CD4-positive, alpha-beta T cell (primary cell): Measurements from ENCODE around the gene DHX57. TPM values are rescaled to one million over a fixed set of nuclear protein-coding genes. Genes with fewer than 3 reads are reported as not detected.

ENCODE experiments used
- ATAC-seq: fragments of 200-7000 bp; cut with Tn5 transposase; one replicate; pipeline ENCODE4 v1.10.0; 2022; ENCODE audit warnings: mild to moderate bottlenecking; ENCODE audit not compliant: poor library complexity
- CTCF ChIA-PET: fragments of 350-600 bp; sonication (Branson Sonifier 250); formaldehyde crosslinking; loops from one replicate; lab custom pipeline; 2021; ENCODE audit warnings: antibody characterized with exemption, inconsistent platforms; lab: Charles Lee
- POLR2A ChIA-PET: fragments of 350-600 bp; sonication (Branson Sonifier 250); formaldehyde crosslinking; loops from one replicate; lab custom pipeline; 2021; ENCODE audit warnings: antibody characterized with exemption, inconsistent platforms; lab: Charles Lee
- DNase-seq, 14 experiments: peaks; one replicate each; pipeline ENCODE4 v3.0.0-alpha.2; 2013 to 2020; ENCODE audit warnings: mixed read lengths in 2 of 14
- H3K27ac ChIP-seq, 2 donors: one replicate each; pipeline versions ENCODE4 v1.5.1 to v1.7.0; 2013; ENCODE audit warnings: low read length in 2 of 2, low read depth in 1 of 2, mild to moderate bottlenecking in 1 of 2
- H3K27me3 ChIP-seq, 2 experiments: 1 replicate in 1 of 2; 2 replicates in 1 of 2; pipeline versions ENCODE4 v1.6.1 to v1.7.0; 2013; ENCODE audit warnings: low read length in 2 of 2, control low read depth in 1 of 2, mild to moderate bottlenecking in 1 of 2, moderate library complexity in 1 of 2; ENCODE audit not compliant: insufficient read depth in 2 of 2, control insufficient read depth in 1 of 2
- H3K36me3 ChIP-seq: one replicate; pipeline ENCODE4 v1.6.1; 2013; ENCODE audit warnings: low read length, control low read depth; ENCODE audit not compliant: insufficient read depth
- H3K4me1 ChIP-seq: one replicate; pipeline ENCODE4 v1.6.1; 2013; ENCODE audit warnings: low read length, control low read depth; ENCODE audit not compliant: insufficient read depth
- H3K4me3 ChIP-seq: one replicate; pipeline ENCODE4 v1.5.1; 2013; ENCODE audit warnings: mild to moderate bottlenecking, low read length, moderate library complexity
- H3K9me3 ChIP-seq, 2 experiments: 1 replicate in 1 of 2; 2 replicates in 1 of 2; pipeline versions ENCODE4 v1.6.1 to v1.7.0; 2013; ENCODE audit warnings: low read length in 2 of 2, mild to moderate bottlenecking in 2 of 2, control low read depth in 1 of 2, moderate library complexity in 1 of 2; ENCODE audit not compliant: control insufficient read depth in 1 of 2, insufficient read depth in 1 of 2
- H3K27ac Mint-ChIP-seq: one replicate; pipeline ENCODE4 v1.8.0; 2020; ENCODE audit warnings: mixed read lengths
- H3K27me3 Mint-ChIP-seq: one replicate; pipeline ENCODE4 v1.8.0; 2021; ENCODE audit warnings: mixed read lengths
- H3K36me3 Mint-ChIP-seq: one replicate; pipeline ENCODE4 v1.8.0; 2021; ENCODE audit warnings: low read depth, mixed read lengths
- H3K4me1 Mint-ChIP-seq: one replicate; pipeline ENCODE4 v1.8.0; 2021; ENCODE audit warnings: low read depth, mixed read lengths
- H3K4me3 Mint-ChIP-seq: one replicate; pipeline ENCODE4 v1.8.0; 2020; ENCODE audit warnings: mild to moderate bottlenecking, mixed read lengths
- H3K9me3 Mint-ChIP-seq: one replicate; pipeline ENCODE4 v1.8.0; 2020; ENCODE audit warnings: mixed read lengths
- intact Hi-C, 2 experiments: fragments of 100-400 bp; cut with DNase I in 1 of 2; cut with micrococcal nuclease in 1 of 2; formaldehyde crosslinking; loops; one replicate each; pipeline versions ENCODE4 v1.15.1 to v1.9.0; 2023 to 2025; cut with DNase I, micrococcal nuclease
- total RNA-seq, 174 experiments: library from RNA in 2 of 174; stranded (reverse) in 2 of 174; gene quantifications; one replicate each; pipeline ENCODE4 v1.2.3 and lab custom pipeline; 2021 to 2026
- TF ChIP-seq, protein P1 (sequence below): fragments of 200-600 bp; IDR thresholded peaks from one replicate; pipeline ENCODE4 v1.8.0; 2022; ENCODE audit warnings: antibody characterized with exemption, mild to moderate bottlenecking

Gene DHX57
- total RNA-seq, 2 experiments from 2014 or later = 13.9 to 14.1 TPM

DNA sequence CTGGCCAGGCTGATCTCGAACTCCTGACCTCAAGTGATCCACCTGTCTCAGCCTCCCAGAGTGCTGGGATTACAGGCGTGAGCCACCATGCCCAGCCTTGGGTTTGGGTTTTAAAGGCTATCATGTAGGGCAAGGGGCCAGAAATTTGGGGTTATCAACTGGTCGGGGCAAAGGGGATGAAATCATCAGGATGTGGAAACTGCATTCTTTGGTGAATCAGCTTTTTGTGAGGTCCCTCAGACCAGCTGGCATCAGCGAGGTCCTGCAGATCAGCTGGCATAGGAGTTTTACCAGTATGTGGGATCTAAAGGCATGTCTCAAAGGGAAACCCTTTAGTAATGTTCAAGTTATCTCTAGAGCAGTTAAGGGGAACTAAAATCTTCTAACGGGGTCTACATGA, 104.1 kb downstream of the DHX57 start:
- Histone ChIP-seq H3K36me3 (no peaks in the 10 kb centered on the region), H3K4me1 (no peaks in the 10 kb centered on the region), H3K27ac (no peak overlapping the region), H3K27me3 (no peaks in the 10 kb centered on the region), H3K9me3 (no peaks in the 10 kb centered on the region), H3K4me3 (no peak overlapping the region)
- DNase-seq (no peak), ATAC-seq (no peak)
- no peaks in the 10 kb centered on the region for H3K4me1 Mint-ChIP-seq
- no peaks in the 10 kb centered on the region for H3K36me3 Mint-ChIP-seq
- H3K27ac Mint-ChIP-seq = no peak overlapping the region
- H3K9me3 Mint-ChIP-seq = no peaks in the 10 kb centered on the region
- H3K27me3 Mint-ChIP-seq = peaks cover 16% of the 10 kb centered on the region
- TF ChIP-seq, protein P1, sequence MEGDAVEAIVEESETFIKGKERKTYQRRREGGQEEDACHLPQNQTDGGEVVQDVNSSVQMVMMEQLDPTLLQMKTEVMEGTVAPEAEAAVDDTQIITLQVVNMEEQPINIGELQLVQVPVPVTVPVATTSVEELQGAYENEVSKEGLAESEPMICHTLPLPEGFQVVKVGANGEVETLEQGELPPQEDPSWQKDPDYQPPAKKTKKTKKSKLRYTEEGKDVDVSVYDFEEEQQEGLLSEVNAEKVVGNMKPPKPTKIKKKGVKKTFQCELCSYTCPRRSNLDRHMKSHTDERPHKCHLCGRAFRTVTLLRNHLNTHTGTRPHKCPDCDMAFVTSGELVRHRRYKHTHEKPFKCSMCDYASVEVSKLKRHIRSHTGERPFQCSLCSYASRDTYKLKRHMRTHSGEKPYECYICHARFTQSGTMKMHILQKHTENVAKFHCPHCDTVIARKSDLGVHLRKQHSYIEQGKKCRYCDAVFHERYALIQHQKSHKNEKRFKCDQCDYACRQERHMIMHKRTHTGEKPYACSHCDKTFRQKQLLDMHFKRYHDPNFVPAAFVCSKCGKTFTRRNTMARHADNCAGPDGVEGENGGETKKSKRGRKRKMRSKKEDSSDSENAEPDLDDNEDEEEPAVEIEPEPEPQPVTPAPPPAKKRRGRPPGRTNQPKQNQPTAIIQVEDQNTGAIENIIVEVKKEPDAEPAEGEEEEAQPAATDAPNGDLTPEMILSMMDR = no peak
- POLR2A ChIA-PET = no interaction called here
- CTCF ChIA-PET = no interaction called here
- intact Hi-C loops = loop anchor here in 1 of 2 experiments (10.0 kb wide), 2 partner anchors 353 to 1807 kb away; partner anchors contain the start of genes SOS1 and STRN
- no peak overlapping the region for H3K4me3 Mint-ChIP-seq

DNA sequence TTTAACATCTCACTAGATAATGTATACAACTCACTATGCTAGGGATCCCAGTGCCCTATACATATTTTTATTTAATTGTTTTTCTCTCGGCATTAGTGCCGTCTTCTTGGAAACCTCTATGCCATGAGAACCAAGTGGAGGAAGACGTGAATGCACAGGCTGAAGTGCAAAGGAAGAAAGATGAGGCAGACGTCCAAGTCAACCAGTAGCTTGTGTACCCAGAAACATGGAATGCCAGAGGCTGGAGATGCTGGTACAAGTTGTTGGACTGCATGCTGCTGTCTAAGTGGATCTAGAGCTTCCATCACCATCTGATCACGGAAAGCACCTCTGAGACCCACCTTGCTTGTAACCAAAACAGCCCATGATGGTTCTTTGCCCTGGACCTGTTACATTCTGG, 110.2 kb downstream of the DHX57 start:
- CTCF ChIA-PET = no interaction called here
- POLR2A ChIA-PET = no interaction called here
- H3K9me3 Mint-ChIP-seq = no peaks in the 10 kb centered on the region
- no peak for DNase-seq
- H3K27me3 Mint-ChIP-seq = no peaks in the 10 kb centered on the region
- H3K36me3 Mint-ChIP-seq = no peaks in the 10 kb centered on the region
- H3K9me3 ChIP-seq = no peaks in the 10 kb centered on the region
- no peaks in the 10 kb centered on the region for H3K4me1 Mint-ChIP-seq
- no peak overlapping the region for H3K27ac Mint-ChIP-seq
- ATAC-seq = no peak
- no peak overlapping the region for H3K4me3 ChIP-seq
- H3K36me3 ChIP-seq = no peaks in the 10 kb centered on the region
- intact Hi-C loops = no loop called here
- H3K4me3 Mint-ChIP-seq = no peak overlapping the region
- TF ChIP-seq, protein P1 = no peak
- H3K27ac ChIP-seq = no peak overlapping the region
- no peaks in the 10 kb centered on the region for H3K4me1 ChIP-seq
- H3K27me3 ChIP-seq = no peaks in the 10 kb centered on the region

- Histone ChIP-seq H3K27ac (no peak overlapping the region), H3K4me1 (no peaks in the 10 kb centered on the region), H3K36me3 (no peaks in the 10 kb centered on the region), H3K4me3 (no peak overlapping the region), H3K9me3 (no peaks in the 10 kb centered on the region), H3K27me3 (no peaks in the 10 kb centered on the region)
- intact Hi-C loops = no loop called here
- Mint-ChIP-seq H3K4me3 (no peak overlapping the region), H3K4me1 (no peaks in the 10 kb centered on the region), H3K27ac (no peak overlapping the region), H3K27me3 (no peaks in the 10 kb centered on the region), H3K36me3 (no peaks in the 10 kb centered on the region), H3K9me3 (no peaks in the 10 kb centered on the region)
- ATAC-seq (no peak), DNase-seq (no peak)
- TF ChIP-seq, protein P1 = no peak
- ChIA-PET CTCF (no interaction called here), POLR2A (no interaction called here)
Observed at GRCh38 chr2:38765149-38765548, 110.6 kb downstream of the DHX57 start.
